Transverse colon (tissue), 4 donors: ENCODE measurements around the gene UQCRH. TPM values are rescaled to one million over a fixed set of nuclear protein-coding genes. Genes with fewer than 3 reads are reported as not detected.

ENCODE experiments used
- DNase-seq: peaks from one replicate; pipeline ENCODE4 v3.0.0-alpha.2; 2019
- H3K27ac ChIP-seq, 4 donors: fragments of 200-600 bp; sonication (generic); 2 replicates each; pipeline ENCODE4 v1.5.1; 2016 to 2018; ENCODE audit warnings: inconsistent platforms in 4 of 4
- H3K27me3 ChIP-seq: fragments of 200-600 bp; sonication (generic); 2 replicates; pipeline ENCODE4 v1.5.1; 2017; ENCODE audit warnings: inconsistent platforms
- H3K36me3 ChIP-seq, 4 donors: fragments of 200-600 bp; sonication (generic); 2 replicates each; pipeline ENCODE4 v1.5.1; 2017 to 2019; ENCODE audit warnings: inconsistent platforms in 4 of 4
- H3K4me1 ChIP-seq, 4 donors: fragments of 200-600 bp; sonication (generic); 2 replicates each; pipeline ENCODE4 v1.5.1; 2017 to 2020; ENCODE audit warnings: inconsistent platforms in 4 of 4
- H3K4me3 ChIP-seq, 4 donors: fragments of 200-600 bp; sonication (generic); 1 replicate in 1 of 4; 2 replicates in 3 of 4; pipeline versions ENCODE4 v1.5.1 to v1.6.1; 2017 to 2019; ENCODE audit warnings: inconsistent platforms in 4 of 4
- H3K9me3 ChIP-seq, 2 donors: fragments of 200-600 bp; sonication (generic); 2 replicates each; pipeline ENCODE4 v1.5.1; 2017 to 2019; ENCODE audit warnings: inconsistent platforms in 2 of 2
- EP300 ChIP-seq: sonication (generic); formaldehyde crosslinking; IDR thresholded peaks from one replicate; pipeline ENCODE4 v1.6.1; 2017; ENCODE audit warnings: antibody characterized with exemption, low read depth
- POLR2A ChIP-seq: fragments of 450-650 bp; IDR thresholded peaks from one replicate; pipeline ENCODE4 v1.6.1; 2016; ENCODE audit warnings: antibody characterized with exemption, mild to moderate bottlenecking, moderate library complexity
- POLR2AphosphoS5 ChIP-seq, 3 donors: sonication (generic); formaldehyde crosslinking; IDR thresholded peaks; one replicate each; pipeline ENCODE4 v1.6.1; 2016; ENCODE audit warnings: antibody characterized with exemption in 3 of 3
- WGBS, 2 donors: methylation state at CpG; one replicate each; pipeline ENCODE4 v1.1.5; 2018; ENCODE audit warnings: low coverage in 1 of 2; 5-methylcytosine and 5-hydroxymethylcytosine counted together
- in situ Hi-C, 4 donors: fragments of 200-750 bp; cut with MboI; loops; one replicate each; pipeline versions ENCODE4 v1.15.0 to v1.15.1; 2017; ENCODE audit warnings: low sequenced_read_pairs in 3 of 4, low pct_ligation_motif_present in 1 of 4, low pct_unique_long_range_greater_than_20kb in 1 of 4
- intact Hi-C: fragments of 100-400 bp; cut with DNase I; formaldehyde crosslinking; loops from one replicate; pipeline ENCODE4 v1.15.1; 2023; ENCODE audit warnings: low total_unique reads
- total RNA-seq, 4 donors: library from RNA; depleted of rRNA; stranded (reverse); fragments of >200 nt; gene quantifications; one replicate each; pipeline ENCODE4 v1.1.0, GENCODE V29; 2016
- TF ChIP-seq, protein P1 (sequence below), 5 experiments: fragments of 200-600 bp in 3 of 5; fragments of 450-650 bp in 2 of 5; sonication (generic) in 3 of 5; IDR thresholded peaks; 1 replicate in 2 of 5; 2 replicates in 3 of 5; pipeline ENCODE4 v1.5.1; 2016 to 2017; ENCODE audit warnings: antibody characterized with exemption in 5 of 5, inconsistent platforms in 3 of 5, mild to moderate bottlenecking in 2 of 5, moderate library complexity in 1 of 5

Gene UQCRH
- total RNA-seq, 4 donors from 2014 or later, result 108 to 575 (median 330) TPM

DNA sequence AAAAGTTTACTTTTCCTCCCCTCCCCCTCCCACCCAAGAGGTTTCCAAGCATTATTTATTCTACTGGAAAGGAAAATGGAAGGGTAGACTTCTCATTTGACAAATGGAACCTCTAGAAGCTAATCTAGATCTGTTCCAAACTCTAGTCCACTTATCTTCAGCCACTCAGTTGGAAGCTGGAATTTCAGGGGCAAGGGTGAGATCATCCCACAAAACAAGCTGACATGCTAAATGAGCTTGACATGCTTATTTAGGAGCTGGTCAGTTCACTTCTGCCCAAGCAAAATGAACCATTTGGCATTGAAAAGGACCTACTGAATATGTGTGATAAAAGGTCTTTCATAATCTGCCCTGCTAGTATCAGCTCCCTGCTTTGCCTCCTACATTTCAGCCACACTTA is 5.1 kb upstream of the UQCRH start:
- Histone ChIP-seq H3K4me3 (no peak overlapping the region), H3K36me3 (peaks cover 0 to 32% (median 11%) of the 10 kb centered on the region in 4 donors), H3K27me3 (no peaks in the 10 kb centered on the region), H3K4me1 (peaks cover 14 to 23% (median 17%) of the 10 kb centered on the region in 4 donors), H3K9me3 (no peaks in the 10 kb centered on the region), H3K27ac (no peak overlapping the region)
- intact Hi-C loops, result no loop called here
- DNase-seq, result no peak
- TF ChIP-seq, protein P1, sequence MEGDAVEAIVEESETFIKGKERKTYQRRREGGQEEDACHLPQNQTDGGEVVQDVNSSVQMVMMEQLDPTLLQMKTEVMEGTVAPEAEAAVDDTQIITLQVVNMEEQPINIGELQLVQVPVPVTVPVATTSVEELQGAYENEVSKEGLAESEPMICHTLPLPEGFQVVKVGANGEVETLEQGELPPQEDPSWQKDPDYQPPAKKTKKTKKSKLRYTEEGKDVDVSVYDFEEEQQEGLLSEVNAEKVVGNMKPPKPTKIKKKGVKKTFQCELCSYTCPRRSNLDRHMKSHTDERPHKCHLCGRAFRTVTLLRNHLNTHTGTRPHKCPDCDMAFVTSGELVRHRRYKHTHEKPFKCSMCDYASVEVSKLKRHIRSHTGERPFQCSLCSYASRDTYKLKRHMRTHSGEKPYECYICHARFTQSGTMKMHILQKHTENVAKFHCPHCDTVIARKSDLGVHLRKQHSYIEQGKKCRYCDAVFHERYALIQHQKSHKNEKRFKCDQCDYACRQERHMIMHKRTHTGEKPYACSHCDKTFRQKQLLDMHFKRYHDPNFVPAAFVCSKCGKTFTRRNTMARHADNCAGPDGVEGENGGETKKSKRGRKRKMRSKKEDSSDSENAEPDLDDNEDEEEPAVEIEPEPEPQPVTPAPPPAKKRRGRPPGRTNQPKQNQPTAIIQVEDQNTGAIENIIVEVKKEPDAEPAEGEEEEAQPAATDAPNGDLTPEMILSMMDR (IDR thresholded peaks at IDR 0.05), result no peak
- TF ChIP-seq POLR2A, result no peak
- no peak for TF ChIP-seq POLR2AphosphoS5 (IDR thresholded peaks at IDR 0.05)
- no peak for TF ChIP-seq EP300
- in situ Hi-C loops, result no loop called here

DNA sequence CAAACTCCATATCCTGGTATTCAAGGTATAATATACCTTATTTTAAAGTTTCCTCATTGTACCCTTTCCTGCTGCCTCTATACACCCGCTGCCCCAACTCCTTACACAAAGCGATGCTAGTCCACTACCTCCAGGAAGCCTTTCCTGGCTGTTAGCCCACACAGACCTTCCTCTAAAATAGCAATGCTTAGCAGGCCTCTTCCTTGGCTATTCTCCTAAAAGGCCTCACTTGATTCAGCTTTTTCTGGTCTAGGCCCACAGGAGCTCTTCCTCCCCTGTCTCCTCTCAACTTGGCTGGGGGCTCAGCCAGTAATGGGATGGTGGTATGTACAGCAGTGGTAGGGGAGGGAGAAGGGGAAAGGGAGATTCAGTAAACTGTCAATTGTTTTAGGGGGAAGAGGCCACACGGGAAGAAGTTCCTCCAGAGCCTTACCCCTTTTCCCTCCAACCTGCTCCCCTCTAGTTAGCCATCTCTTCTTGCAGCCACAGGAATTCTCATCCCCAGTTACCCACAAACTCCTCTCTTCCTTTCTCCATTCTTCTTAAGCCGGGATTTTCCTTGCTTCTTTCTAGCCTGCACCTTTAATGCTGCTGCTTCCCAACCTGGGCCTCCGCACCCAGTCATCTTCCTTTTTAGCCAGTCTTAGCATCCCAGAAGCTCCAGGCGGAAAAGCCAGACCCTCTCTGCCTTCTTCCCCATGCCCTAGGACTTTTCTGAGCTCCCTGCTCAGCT is 2.7 kb upstream of the UQCRH start:
- intact Hi-C loops (no loop called here), in situ Hi-C loops (no loop called here)
- peak overlapping the region; percentile 95 to 99 (median 96) for H3K27ac ChIP-seq
- peak overlapping the region in 3 of 4 donors; percentile 52 to 93 (median 87) for H3K4me3 ChIP-seq
- H3K27me3 ChIP-seq, result no peaks in the 10 kb centered on the region
- 44 to 54% methylated on average over 6 of the region's 6 CpGs for WGBS, 2 donors
- H3K36me3 ChIP-seq, result peaks cover 0 to 18% (median 7%) of the 10 kb centered on the region in 4 donors
- TF ChIP-seq EP300 (no peak), POLR2AphosphoS5 (IDR thresholded peaks at IDR 0.05) (no peak), POLR2A (no peak)
- TF ChIP-seq, protein P1 (IDR thresholded peaks at IDR 0.05), result no peak
- H3K4me1 ChIP-seq, result peaks cover 22 to 41% (median 31%) of the 10 kb centered on the region in 4 donors
- DNase-seq, result no peak
- no peaks in the 10 kb centered on the region for H3K9me3 ChIP-seq

DNA sequence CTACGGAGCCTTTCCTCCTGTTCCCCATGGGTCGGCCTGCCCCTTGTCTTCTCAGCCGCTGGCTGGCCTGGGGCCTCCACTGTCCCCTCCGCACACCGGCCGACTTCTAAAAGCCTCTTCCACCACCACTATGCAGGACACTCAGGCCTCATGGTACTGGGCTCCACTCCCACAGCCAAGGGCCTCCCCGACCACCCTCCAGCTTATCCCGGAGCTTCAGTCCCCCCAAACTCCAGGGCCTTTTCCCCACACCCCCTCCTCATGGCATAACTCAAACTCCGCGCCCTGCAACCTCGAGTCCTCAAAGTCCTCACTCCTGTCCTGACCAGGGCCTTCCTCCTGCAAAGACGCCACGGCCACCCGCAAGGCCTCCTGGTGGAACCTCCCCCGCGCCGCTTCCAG is 2.1 kb upstream of the UQCRH start:
- Histone ChIP-seq H3K27ac (peak overlapping the region; percentile 95 to 99 (median 96)), H3K4me1 (peaks cover 22 to 46% (median 36%) of the 10 kb centered on the region in 4 donors), H3K9me3 (no peaks in the 10 kb centered on the region), H3K36me3 (peaks cover 0 to 13% (median 4%) of the 10 kb centered on the region in 4 donors), H3K27me3 (no peaks in the 10 kb centered on the region), H3K4me3 (peak overlapping the region; percentile 52 to 93 (median 75))
- no peak for DNase-seq
- in situ Hi-C loops (no loop called here), intact Hi-C loops (no loop called here)
- 16 to 20% methylated on average over 1 to 17 of the region's 17 CpGs for WGBS, 2 donors
- no peak for TF ChIP-seq EP300

DNA sequence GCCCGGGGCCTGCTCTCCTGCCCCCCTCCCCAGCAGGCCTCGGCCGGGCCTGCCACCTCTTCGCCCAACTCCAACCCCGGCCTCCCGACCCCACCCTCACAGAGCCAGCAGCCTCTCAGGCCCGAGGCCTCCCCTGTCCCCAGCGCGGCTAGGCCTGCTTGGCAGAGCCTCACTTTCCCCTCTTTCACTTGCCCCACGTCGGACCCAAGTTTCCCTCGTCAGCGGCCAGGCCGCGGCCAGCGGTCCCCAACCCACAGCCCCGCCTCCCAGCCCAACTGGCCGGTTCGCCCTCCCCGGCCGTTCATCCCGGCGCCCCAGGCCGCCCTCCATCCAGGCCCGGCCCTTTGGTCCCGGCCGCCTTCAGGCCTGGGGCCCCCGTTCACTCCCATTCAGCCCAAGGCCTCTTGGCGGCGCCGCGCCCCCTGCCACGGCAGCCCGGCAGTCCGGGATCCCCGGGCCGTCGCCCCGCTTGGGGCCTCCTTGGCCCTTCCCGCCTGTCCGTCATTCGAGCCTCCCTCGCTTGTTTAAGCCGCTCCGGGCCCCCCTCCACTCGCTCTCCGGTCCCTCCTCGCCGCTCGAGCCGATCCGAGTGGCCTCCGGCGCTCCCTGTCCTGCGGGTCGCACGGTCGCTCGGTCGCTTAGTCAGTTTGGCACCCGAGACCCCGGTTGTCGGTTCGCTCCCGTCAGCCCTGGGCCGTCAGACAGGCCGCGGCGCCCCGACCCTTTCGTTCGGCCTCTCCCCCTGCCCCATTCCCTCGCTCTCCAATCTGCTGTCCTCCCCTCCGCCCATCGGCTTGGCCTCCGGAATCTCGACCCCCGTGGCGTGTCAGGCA is 1.5 kb upstream of the UQCRH start:
- DNase-seq, result peak; percentile 66
- peak overlapping the region; percentile 95 to 99 (median 96) for H3K27ac ChIP-seq
- TF ChIP-seq EP300 (no peak), POLR2AphosphoS5 (IDR thresholded peaks at IDR 0.05) (peak in 1 of 3 donors; percentile 11), POLR2A (peak; percentile 50)
- TF ChIP-seq, protein P1 (IDR thresholded peaks at IDR 0.05), result peak in 2 of 5 experiments; percentile 30 to 36
- no peaks in the 10 kb centered on the region for H3K9me3 ChIP-seq
- peaks cover 27 to 52% (median 41%) of the 10 kb centered on the region in 4 donors for H3K4me1 ChIP-seq
- peaks cover 0 to 7% (median under 1%) of the 10 kb centered on the region in 4 donors for H3K36me3 ChIP-seq
- in situ Hi-C loops, result no loop called here
- 0 to 1% methylated on average over 2 to 56 of the region's 79 CpGs for WGBS, 2 donors
- H3K4me3 ChIP-seq, result peak overlapping the region; percentile 52 to 93 (median 75)
- H3K27me3 ChIP-seq, result no peaks in the 10 kb centered on the region
- intact Hi-C loops, result no loop called here
